Embryonic facial prominence (tissue), 1 donor: ENCODE measurements around the gene TEDC2.
"Not testable (repeated sequence)": the region's sequence is repeated elsewhere in the genome, so short reads cannot be mapped to it uniquely, and the experiment has no call there.

Experiments
- DNase-seq: peaks from one replicate; pipeline ENCODE4 v3.0.0-alpha.2; 2016; ENCODE audit errors: extremely low spot score

Gene TEDC2

GRCh38 chr16:2437032-2437790, 22.7 kb upstream of the TEDC2 start:
- DNase-seq, result no peak

- DNase-seq, result no peak
Measured at GRCh38 chr16:2438121-2438520, 21.8 kb upstream of the TEDC2 start.

- no peak for DNase-seq
Measured at GRCh38 chr16:2439598-2439997, 20.3 kb upstream of the TEDC2 start.

- DNase-seq, result not testable (repeated sequence)
Measured at GRCh38 chr16:2441143-2441804, 18.6 kb upstream of the TEDC2 start.

GRCh38 chr16:2443555-2443954, 16.4 kb upstream of the TEDC2 start:
- DNase-seq, result no peak

- no peak for DNase-seq
Measured at GRCh38 chr16:2447920-2448583, 11.9 kb upstream of the TEDC2 start.

GRCh38 chr16:2449118-2449517, 10.8 kb upstream of the TEDC2 start:
- no peak for DNase-seq

GRCh38 chr16:2450535-2450934, 9.4 kb upstream of the TEDC2 start:
- no peak for DNase-seq

GRCh38 chr16:2450975-2451381, 8.9 kb upstream of the TEDC2 start:
- DNase-seq, result no peak

- no peak for DNase-seq
Measured at GRCh38 chr16:2451851-2452320, 8.0 kb upstream of the TEDC2 start.

GRCh38 chr16:2452650-2453049, 7.3 kb upstream of the TEDC2 start:
- DNase-seq, result no peak

- DNase-seq, result no peak
Measured at GRCh38 chr16:2455081-2455845, 4.6 kb upstream of the TEDC2 start.

GRCh38 chr16:2456551-2457153, 3.3 kb upstream of the TEDC2 start:
- DNase-seq, result no peak

GRCh38 chr16:2457267-2457666, 2.6 kb upstream of the TEDC2 start:
- DNase-seq, result no peak

- DNase-seq, result no peak
Measured at GRCh38 chr16:2457946-2458345, 2.0 kb upstream of the TEDC2 start.

GRCh38 chr16:2458887-2459646, 842 bp upstream of the TEDC2 start:
- DNase-seq, result no peak

- no peak for DNase-seq
Measured at GRCh38 chr16:2460391-2460713, 443 bp downstream of the TEDC2 start.

- no peak for DNase-seq
Measured at GRCh38 chr16:2460916-2461315, 1.0 kb downstream of the TEDC2 start.

- DNase-seq, result no peak
Measured at GRCh38 chr16:2462031-2462866, 2.3 kb downstream of the TEDC2 start.

- no peak for DNase-seq
Measured at GRCh38 chr16:2464333-2464732, 4.4 kb downstream of the TEDC2 start.
